Activated T-helper 17 cell treated with anti-CD3 and anti-CD28 coated beads, Interleukin-2, amount 50 U/mL, for 72 hours (primary cell): ENCODE results near the gene RSPO1. TPM values are rescaled to one million over a fixed set of nuclear protein-coding genes. Genes with fewer than 3 reads are reported as not detected.
A peak's percentile ranks its signal among the peaks of the same experiment; 100 is the strongest.
"Not testable (repeated sequence)": the region's sequence is repeated elsewhere in the genome, so short reads cannot be mapped to it uniquely, and the experiment has no call there.

Experiments used
- ATAC-seq: fragments of 150-1000 bp; cut with Tn5 transposase; replicated peaks from 2 replicates; pipeline ENCODE4 v1.10.0; 2021; ENCODE audit warnings: mild to moderate bottlenecking, moderate library complexity
- H3K27ac Mint-ChIP-seq: one replicate; pipeline ENCODE4 v1.8.0; 2022; ENCODE audit warnings: mixed read lengths
- H3K27me3 Mint-ChIP-seq: one replicate; pipeline ENCODE4 v1.8.0; 2022; ENCODE audit warnings: mixed read lengths
- H3K36me3 Mint-ChIP-seq: one replicate; pipeline ENCODE4 v1.8.0; 2022; ENCODE audit warnings: low read depth, mild to moderate bottlenecking, mixed read lengths
- H3K4me1 Mint-ChIP-seq: one replicate; pipeline ENCODE4 v1.8.0; 2022; ENCODE audit warnings: mixed read lengths
- H3K4me3 Mint-ChIP-seq: one replicate; pipeline ENCODE4 v1.8.0; 2022; ENCODE audit warnings: mild to moderate bottlenecking, mixed read lengths
- H3K9me3 Mint-ChIP-seq: one replicate; pipeline ENCODE4 v1.8.0; 2022; ENCODE audit warnings: mixed read lengths
- total RNA-seq, 2 donors: library from RNA; stranded (reverse); gene quantifications; one replicate each; pipeline ENCODE4 v1.2.3, GENCODE V29; 2022

The RSPO1 gene
- total RNA-seq, 2 donors from 2014 or later: not detected

DNA sequence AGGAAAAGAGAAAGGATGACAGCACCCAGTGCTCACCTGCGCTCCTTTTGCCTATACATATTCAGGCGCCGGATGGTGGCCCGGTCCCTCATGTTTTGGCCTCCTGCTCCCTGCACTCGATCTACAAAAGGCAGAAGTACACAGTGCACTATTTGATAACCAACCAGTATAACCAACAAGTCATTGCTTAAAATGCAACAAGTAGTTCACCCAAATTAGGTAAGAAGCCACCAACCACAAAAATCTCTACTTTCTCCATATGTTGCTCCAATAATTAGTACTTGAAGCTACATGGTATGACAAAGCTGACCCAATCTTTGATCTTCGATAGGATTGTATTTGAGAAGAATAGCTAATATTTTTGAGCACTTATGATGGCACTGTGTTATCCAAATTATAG lies 41.0 kb downstream of the RSPO1 start:
- H3K4me3 Mint-ChIP-seq: peak overlapping the region; percentile 100
- H3K27ac Mint-ChIP-seq: no peak overlapping the region
- H3K27me3 Mint-ChIP-seq: no peaks in the 10 kb centered on the region
- peaks cover 19% of the 10 kb centered on the region for H3K4me1 Mint-ChIP-seq
- H3K36me3 Mint-ChIP-seq: peaks cover 66% of the 10 kb centered on the region
- no peaks in the 10 kb centered on the region for H3K9me3 Mint-ChIP-seq
- no peak for ATAC-seq

- no peaks in the 10 kb centered on the region for H3K9me3 Mint-ChIP-seq
- no peak overlapping the region for H3K27ac Mint-ChIP-seq
- no peak overlapping the region for H3K4me3 Mint-ChIP-seq
- peaks cover 9% of the 10 kb centered on the region for H3K4me1 Mint-ChIP-seq
- H3K27me3 Mint-ChIP-seq: no peaks in the 10 kb centered on the region
- peak; percentile 59 for ATAC-seq
- H3K36me3 Mint-ChIP-seq: peaks cover 100% of the 10 kb centered on the region
These were observed 45.8 kb downstream of the RSPO1 start for GRCh38 chr1:37588939-37589338.

- not testable (repeated sequence) for H3K27ac Mint-ChIP-seq, ATAC-seq
These were observed 50.1 kb downstream of the RSPO1 start for GRCh38 chr1:37584544-37584943.

GRCh38 chr1:37575692-37576091 lies 59.0 kb downstream of the RSPO1 start:
- Mint-ChIP-seq H3K27ac (peak overlapping the region; percentile 91), H3K36me3 (peaks cover 96% of the 10 kb centered on the region), H3K27me3 (no peaks in the 10 kb centered on the region), H3K4me3 (peak overlapping the region; percentile 70), H3K4me1 (peaks cover 43% of the 10 kb centered on the region), H3K9me3 (no peaks in the 10 kb centered on the region)
- ATAC-seq: peak; percentile 52

More at GRCh38 chr1:37584544-37584943, 50.1 kb downstream of the RSPO1 start:
- not testable (repeated sequence) for H3K4me3 Mint-ChIP-seq, H3K4me1 Mint-ChIP-seq, H3K27me3 Mint-ChIP-seq, H3K9me3 Mint-ChIP-seq
- peaks cover 100% of the 10 kb centered on the region for H3K36me3 Mint-ChIP-seq

DNA sequence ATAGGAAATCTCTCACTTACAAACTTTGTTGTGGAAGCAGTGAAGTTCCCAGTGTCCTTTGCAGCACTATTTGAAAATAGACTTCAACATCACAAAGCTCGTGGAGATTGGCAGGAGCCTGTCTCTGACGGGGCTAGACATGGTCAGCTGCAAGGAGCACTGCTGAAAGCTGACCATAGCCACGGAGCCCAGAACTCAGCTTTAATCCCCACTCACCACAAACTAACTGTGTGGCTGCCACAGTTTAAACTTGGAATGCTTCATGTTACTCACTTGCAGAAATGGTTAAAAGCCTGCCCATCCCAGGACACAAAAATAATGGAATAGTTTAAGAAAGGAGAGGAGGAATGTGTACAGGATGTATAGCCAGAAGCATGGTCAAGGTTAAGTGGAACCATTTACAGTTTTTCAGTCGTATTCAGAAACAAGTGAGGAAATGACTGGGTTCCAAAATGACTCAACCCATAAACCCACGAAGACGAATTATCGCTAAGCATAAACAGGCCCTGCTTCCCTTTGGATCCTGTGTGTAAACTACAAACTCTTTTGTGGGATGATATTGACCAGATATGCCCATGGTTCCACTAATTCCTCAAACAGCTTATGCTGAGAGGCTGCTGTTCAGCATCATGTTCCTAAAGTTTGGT lies 59.7 kb downstream of the RSPO1 start:
- Mint-ChIP-seq H3K4me1 (peaks cover 47% of the 10 kb centered on the region), H3K4me3 (peak overlapping the region; percentile 70)
- peak; percentile 65 for ATAC-seq

DNA sequence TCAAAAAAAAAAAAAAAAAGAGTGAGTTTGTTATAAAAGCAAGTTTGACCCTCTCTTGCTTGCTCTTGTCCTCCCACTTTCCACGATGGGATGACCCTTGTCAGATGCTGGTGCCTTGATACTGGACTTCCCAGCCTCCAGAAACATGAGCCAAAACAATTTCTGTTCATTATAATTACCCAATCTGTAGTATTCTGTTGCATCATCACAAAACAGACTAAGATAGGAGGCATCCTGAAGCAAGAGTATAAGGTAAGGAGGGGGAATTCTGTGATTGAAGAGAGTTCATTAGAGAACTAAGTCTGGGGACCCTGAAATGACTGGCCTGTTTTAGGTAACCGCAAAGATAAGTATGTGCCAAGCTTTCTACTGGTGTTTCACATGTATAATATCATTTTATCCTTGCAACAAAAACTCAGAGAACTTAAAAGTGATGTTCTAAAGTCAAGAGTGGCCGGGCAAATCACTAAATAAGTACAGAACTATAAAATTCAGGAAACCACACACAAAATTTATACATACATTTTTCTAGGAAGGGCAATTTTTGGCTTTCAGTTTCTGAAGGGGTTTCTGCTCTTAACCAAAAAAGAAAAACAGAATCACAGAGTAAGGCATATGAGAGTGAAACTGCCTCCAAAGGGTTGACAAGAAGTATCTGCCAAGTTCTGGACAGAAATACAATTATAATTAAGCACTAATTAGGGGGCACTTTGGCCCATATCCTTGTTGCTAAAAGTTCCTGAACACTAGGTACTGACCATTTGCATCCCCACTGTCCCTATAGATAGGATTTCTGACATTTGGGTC lies 64.0 kb downstream of the RSPO1 start:
- Mint-ChIP-seq H3K9me3 (no peaks in the 10 kb centered on the region), H3K27ac (peak overlapping the region; percentile 53), H3K4me1 (peaks cover 28% of the 10 kb centered on the region), H3K4me3 (peak overlapping the region; percentile 6), H3K36me3 (peaks cover 98% of the 10 kb centered on the region), H3K27me3 (no peaks in the 10 kb centered on the region)
- peak; percentile 61 for ATAC-seq

More for the DNA sequence above, 59.7 kb downstream of the RSPO1 start:
- H3K27me3 Mint-ChIP-seq: no peaks in the 10 kb centered on the region
- H3K9me3 Mint-ChIP-seq: no peaks in the 10 kb centered on the region
- peaks cover 96% of the 10 kb centered on the region for H3K36me3 Mint-ChIP-seq
- H3K27ac Mint-ChIP-seq: peak overlapping the region; percentile 91

DNA sequence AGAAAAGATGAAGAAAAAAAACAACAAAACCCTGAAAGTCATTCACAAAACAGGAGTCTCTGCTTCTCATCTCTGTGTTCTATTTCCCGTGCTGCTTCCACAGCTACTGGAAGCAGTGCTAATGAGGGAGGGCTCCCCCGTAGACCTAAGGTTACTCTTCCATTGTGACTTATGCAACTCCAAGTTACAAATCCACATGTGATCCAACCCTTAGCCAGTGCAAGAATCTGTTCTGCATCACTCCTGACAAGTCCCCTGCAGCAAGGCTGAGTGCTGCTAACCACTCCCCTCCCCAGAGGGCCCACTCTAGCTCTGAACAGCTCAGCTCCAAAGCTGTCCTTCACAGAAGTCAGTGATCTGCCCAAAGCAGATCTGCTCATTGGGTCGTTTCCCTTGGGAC lies 67.7 kb downstream of the RSPO1 start:
- H3K9me3 Mint-ChIP-seq: no peaks in the 10 kb centered on the region
- H3K4me3 Mint-ChIP-seq: no peak overlapping the region
- peaks cover 16% of the 10 kb centered on the region for H3K4me1 Mint-ChIP-seq
- H3K27ac Mint-ChIP-seq: no peak overlapping the region
- H3K27me3 Mint-ChIP-seq: no peaks in the 10 kb centered on the region
- H3K36me3 Mint-ChIP-seq: peaks cover 79% of the 10 kb centered on the region
- no peak for ATAC-seq

DNA sequence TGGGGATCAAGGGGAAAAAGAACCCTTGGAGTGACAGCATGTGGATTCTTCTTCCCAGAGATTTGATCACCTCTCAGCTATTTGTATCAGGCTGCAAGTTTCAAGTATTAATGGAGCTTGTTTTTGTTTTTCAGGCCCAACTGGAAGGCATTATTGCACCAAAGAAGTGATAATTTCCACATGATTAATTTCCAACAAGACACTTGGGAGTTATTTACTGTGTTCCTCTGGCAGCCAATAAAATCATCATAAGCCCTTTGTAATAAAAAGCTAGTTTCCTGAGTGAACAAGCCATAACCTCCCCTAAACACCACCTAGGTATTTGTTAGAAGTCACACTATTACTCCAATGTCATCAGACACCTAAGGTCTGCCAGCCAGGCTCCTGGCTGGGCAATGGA lies 69.8 kb downstream of the RSPO1 start:
- no peaks in the 10 kb centered on the region for H3K27me3 Mint-ChIP-seq
- H3K4me3 Mint-ChIP-seq: no peak overlapping the region
- ATAC-seq: no peak
- peaks cover 4% of the 10 kb centered on the region for H3K4me1 Mint-ChIP-seq
- H3K36me3 Mint-ChIP-seq: peaks cover 62% of the 10 kb centered on the region
- no peaks in the 10 kb centered on the region for H3K9me3 Mint-ChIP-seq
- no peak overlapping the region for H3K27ac Mint-ChIP-seq

GRCh38 chr1:37562984-37563383 lies 71.7 kb downstream of the RSPO1 start:
- Mint-ChIP-seq H3K4me1 (peaks cover 8% of the 10 kb centered on the region), H3K4me3 (no peak overlapping the region), H3K27ac (no peak overlapping the region), H3K36me3 (peaks cover 43% of the 10 kb centered on the region), H3K27me3 (no peaks in the 10 kb centered on the region), H3K9me3 (no peaks in the 10 kb centered on the region)
- ATAC-seq: no peak

Other genes with a start within 250 kb of the RSPO1 start
- 10 to 100 TPM; 40.1 to 73.3 TPM for gene ZC3H12A, start 160.3 kb downstream of the RSPO1 start, total RNA-seq
- 10 to 100 TPM; 53.1 to 56.8 TPM for gene MEAF6, start 120.1 kb downstream of the RSPO1 start, total RNA-seq
- gene SNIP1, start 80.6 kb downstream of the RSPO1 start, total RNA-seq: 10 to 100 TPM; 26.3 to 31.9 TPM
- under 1 TPM in 1 of 2 donors, not detected in 1; 0.37 TPM for gene DNALI1, start 78.0 kb downstream of the RSPO1 start, total RNA-seq
- 10 to 100 TPM; 48.8 to 76.6 TPM for gene GNL2, start 39.0 kb downstream of the RSPO1 start, total RNA-seq
- 10 to 100 TPM; 51.2 to 67.5 TPM for gene CDCA8, start 57.6 kb upstream of the RSPO1 start, total RNA-seq
- 1 to 10 TPM; 1.4 to 1.7 TPM for gene EPHA10, start 130.2 kb upstream of the RSPO1 start, total RNA-seq
- 1 to 10 TPM; 3.0 to 5.2 TPM for gene MANEAL, start 159.0 kb upstream of the RSPO1 start, total RNA-seq
- 10 to 100 TPM; 17.7 to 29.4 TPM for gene C1orf122, start 172.9 kb upstream of the RSPO1 start, total RNA-seq
- 10 to 100 TPM; 20.1 to 48.3 TPM for gene YRDC, start 173.3 kb upstream of the RSPO1 start, total RNA-seq
- gene MTF1, start 224.7 kb upstream of the RSPO1 start, total RNA-seq: 10 to 100 TPM; 23.5 to 27.2 TPM